DOHH2 (cell line): ENCODE data around the gene DNAH5.

Experiments used
- H3F3A ChIP-seq: fragments of 200-600 bp; sonication (generic), shearing (Covaris generic); 2 replicates; pipeline ENCODE4 v1.6.0; 2016; ENCODE audit warnings: antibody characterized with exemption, mild to moderate bottlenecking; ENCODE audit not compliant: control insufficient read depth, insufficient read depth
- H3K27ac ChIP-seq: fragments of 200-600 bp; sonication (generic); 2 replicates; pipeline ENCODE4 v1.5.1; 2014; ENCODE audit warnings: low read depth, mild to moderate bottlenecking, low read length, moderate library complexity
- H3K27me3 ChIP-seq: fragments of 200-600 bp; sonication (generic); 2 replicates; pipeline ENCODE4 v1.6.1; 2014; ENCODE audit warnings: mild to moderate bottlenecking, low read length, mixed read lengths; ENCODE audit not compliant: control insufficient read depth
- H3K36me3 ChIP-seq: fragments of 200-600 bp; sonication (generic); 2 replicates; pipeline ENCODE4 v1.6.1; 2014; ENCODE audit warnings: mild to moderate bottlenecking, low read length, moderate library complexity, mixed read lengths; ENCODE audit not compliant: control insufficient read depth
- H3K4me1 ChIP-seq: fragments of 200-600 bp; sonication (generic); 2 replicates; pipeline ENCODE4 v1.6.1; 2014; ENCODE audit warnings: mild to moderate bottlenecking, low read length, mixed read lengths; ENCODE audit not compliant: control insufficient read depth
- H3K4me2 ChIP-seq: fragments of 200-600 bp; sonication (generic); 2 replicates; pipeline ENCODE4 v1.6.0; 2014; ENCODE audit warnings: mild to moderate bottlenecking, low read length, moderate library complexity
- H3K4me3 ChIP-seq: fragments of 200-600 bp; sonication (generic); 2 replicates; pipeline ENCODE4 v1.5.1; 2014; ENCODE audit warnings: mild to moderate bottlenecking, low read length, mixed read lengths
- H3K79me2 ChIP-seq: fragments of 200-600 bp; sonication (generic); 2 replicates; pipeline ENCODE4 v1.6.1; 2014; ENCODE audit warnings: mild to moderate bottlenecking, low read length, mixed read lengths; ENCODE audit not compliant: control insufficient read depth
- H3K9me2 ChIP-seq: fragments of 200-600 bp; sonication (generic); replicated peaks from 2 replicates; pipeline ENCODE4 v1.6.1; 2014; ENCODE audit warnings: mild to moderate bottlenecking, low read length, mixed read lengths; ENCODE audit not compliant: control insufficient read depth
- H3K9me3 ChIP-seq: fragments of 200-600 bp; sonication (generic); 2 replicates; pipeline ENCODE4 v1.6.1; 2014; ENCODE audit warnings: antibody characterized with exemption, low read length, mixed read lengths; ENCODE audit not compliant: control insufficient read depth, insufficient read depth
- H4K20me1 ChIP-seq: fragments of 200-600 bp; sonication (generic); 2 replicates; pipeline ENCODE4 v1.6.0; 2014; ENCODE audit warnings: low read depth, mild to moderate bottlenecking, antibody characterized with exemption, low read length, moderate library complexity; ENCODE audit not compliant: control insufficient read depth, insufficient read depth
- EZH2phosphoT487 ChIP-seq: fragments of 200-600 bp; sonication (generic); IDR thresholded peaks from 2 replicates; pipeline ENCODE4 v1.6.1; 2017; ENCODE audit warnings: borderline replicate concordance, mild to moderate bottlenecking, antibody characterized with exemption, low read length, moderate library complexity, mixed read lengths
- TF ChIP-seq, protein P1 (sequence below): fragments of 200-600 bp; sonication (generic); IDR thresholded peaks from one replicate; pipeline ENCODE4 v1.5.1; 2014; ENCODE audit warnings: antibody characterized with exemption, mild to moderate bottlenecking, low read depth, low read length; ENCODE audit not compliant: poor library complexity, severe bottlenecking

The DNAH5 gene

GRCh38 chr5:13659391-13659790 is 285.1 kb downstream of the DNAH5 start:
- Histone ChIP-seq H4K20me1 (no peaks in the 10 kb centered on the region), H3F3A (no peaks in the 10 kb centered on the region)
- TF ChIP-seq, protein P1, sequence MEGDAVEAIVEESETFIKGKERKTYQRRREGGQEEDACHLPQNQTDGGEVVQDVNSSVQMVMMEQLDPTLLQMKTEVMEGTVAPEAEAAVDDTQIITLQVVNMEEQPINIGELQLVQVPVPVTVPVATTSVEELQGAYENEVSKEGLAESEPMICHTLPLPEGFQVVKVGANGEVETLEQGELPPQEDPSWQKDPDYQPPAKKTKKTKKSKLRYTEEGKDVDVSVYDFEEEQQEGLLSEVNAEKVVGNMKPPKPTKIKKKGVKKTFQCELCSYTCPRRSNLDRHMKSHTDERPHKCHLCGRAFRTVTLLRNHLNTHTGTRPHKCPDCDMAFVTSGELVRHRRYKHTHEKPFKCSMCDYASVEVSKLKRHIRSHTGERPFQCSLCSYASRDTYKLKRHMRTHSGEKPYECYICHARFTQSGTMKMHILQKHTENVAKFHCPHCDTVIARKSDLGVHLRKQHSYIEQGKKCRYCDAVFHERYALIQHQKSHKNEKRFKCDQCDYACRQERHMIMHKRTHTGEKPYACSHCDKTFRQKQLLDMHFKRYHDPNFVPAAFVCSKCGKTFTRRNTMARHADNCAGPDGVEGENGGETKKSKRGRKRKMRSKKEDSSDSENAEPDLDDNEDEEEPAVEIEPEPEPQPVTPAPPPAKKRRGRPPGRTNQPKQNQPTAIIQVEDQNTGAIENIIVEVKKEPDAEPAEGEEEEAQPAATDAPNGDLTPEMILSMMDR: no peak
- no peak for TF ChIP-seq EZH2phosphoT487

GRCh38 chr5:13658761-13659160 is 285.7 kb downstream of the DNAH5 start:
- Histone ChIP-seq H3K27me3 (no peaks in the 10 kb centered on the region), H3K4me3 (no peak overlapping the region), H3F3A (no peaks in the 10 kb centered on the region), H3K36me3 (no peaks in the 10 kb centered on the region), H3K4me2 (no peak overlapping the region), H3K9me2 (no peaks in the 10 kb centered on the region), H3K9me3 (no peaks in the 10 kb centered on the region), H4K20me1 (no peaks in the 10 kb centered on the region), H3K4me1 (no peaks in the 10 kb centered on the region), H3K27ac (no peak overlapping the region), H3K79me2 (no peaks in the 10 kb centered on the region)
- TF ChIP-seq, protein P1: no peak
- no peak for TF ChIP-seq EZH2phosphoT487

More at GRCh38 chr5:13659391-13659790, 285.1 kb downstream of the DNAH5 start:
- no peak overlapping the region for H3K4me3 ChIP-seq
- no peak overlapping the region for H3K27ac ChIP-seq
- H3K27me3 ChIP-seq: no peaks in the 10 kb centered on the region
- H3K9me2 ChIP-seq: no peaks in the 10 kb centered on the region
- no peaks in the 10 kb centered on the region for H3K9me3 ChIP-seq
- no peaks in the 10 kb centered on the region for H3K36me3 ChIP-seq
- no peaks in the 10 kb centered on the region for H3K4me1 ChIP-seq
- no peaks in the 10 kb centered on the region for H3K79me2 ChIP-seq
- H3K4me2 ChIP-seq: no peak overlapping the region

- Histone ChIP-seq H3K36me3 (no peaks in the 10 kb centered on the region), H3K9me3 (no peaks in the 10 kb centered on the region), H3K4me2 (no peak overlapping the region), H3F3A (no peaks in the 10 kb centered on the region), H3K4me1 (no peaks in the 10 kb centered on the region), H3K27ac (no peak overlapping the region), H4K20me1 (no peaks in the 10 kb centered on the region), H3K27me3 (no peaks in the 10 kb centered on the region), H3K4me3 (no peak overlapping the region), H3K9me2 (no peaks in the 10 kb centered on the region), H3K79me2 (no peaks in the 10 kb centered on the region)
- TF ChIP-seq EZH2phosphoT487: no peak
Observed at GRCh38 chr5:13658152-13658551, 286.3 kb downstream of the DNAH5 start.

DNA sequence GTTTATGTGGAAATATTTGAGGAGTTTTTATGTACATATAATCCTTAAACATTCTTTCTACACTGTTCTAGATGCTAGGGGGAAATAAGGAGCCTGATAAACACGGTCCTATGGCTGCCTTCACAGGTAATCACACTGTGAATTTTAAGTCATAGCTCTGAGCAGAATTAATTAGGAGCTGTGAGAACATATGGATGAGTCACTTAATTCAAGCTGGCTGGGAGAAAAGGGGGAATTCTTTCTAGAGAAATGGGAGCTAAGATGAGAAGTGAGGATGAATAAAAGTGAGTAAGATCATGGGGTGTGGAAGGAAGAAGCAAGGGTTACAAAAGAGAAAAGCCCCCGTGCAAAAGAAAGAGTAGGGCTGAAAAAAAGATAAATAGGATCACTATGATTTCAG is 290.8 kb downstream of the DNAH5 start:
- no peaks in the 10 kb centered on the region for H4K20me1 ChIP-seq
- no peaks in the 10 kb centered on the region for H3K27me3 ChIP-seq
- H3K27ac ChIP-seq: no peak overlapping the region
- H3K36me3 ChIP-seq: no peaks in the 10 kb centered on the region
- H3K9me2 ChIP-seq: no peaks in the 10 kb centered on the region
- no peak overlapping the region for H3K4me2 ChIP-seq
- no peaks in the 10 kb centered on the region for H3K79me2 ChIP-seq
- H3K4me1 ChIP-seq: no peaks in the 10 kb centered on the region
- TF ChIP-seq EZH2phosphoT487: no peak
- TF ChIP-seq, protein P1: no peak
- no peaks in the 10 kb centered on the region for H3K9me3 ChIP-seq
- H3F3A ChIP-seq: no peaks in the 10 kb centered on the region
- H3K4me3 ChIP-seq: no peak overlapping the region
